ENCODE measurements around the gene ARSB. TPM values are rescaled to one million over a fixed set of nuclear protein-coding genes. Genes with fewer than 3 reads are reported as not detected.

The ARSB gene
- total RNA-seq, 1 donor = 32.7 TPM

DNA sequence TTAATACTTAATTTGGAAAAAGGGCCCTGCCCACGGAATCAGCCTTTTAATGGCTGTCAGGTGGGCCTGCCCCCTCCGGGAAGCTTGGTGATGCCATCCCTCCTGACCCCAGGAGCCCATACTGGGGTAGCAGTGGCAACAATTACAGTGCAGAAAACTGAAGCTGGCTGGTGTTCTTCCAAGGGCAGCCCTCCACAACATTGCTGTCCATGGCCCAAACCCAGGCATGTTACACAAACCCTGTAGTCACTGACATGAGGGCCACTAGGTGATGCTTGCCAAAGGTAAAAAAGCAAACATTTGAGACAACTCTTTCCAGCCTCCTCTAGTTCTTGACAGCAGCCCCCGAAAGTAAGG, 186.5 kb downstream of the ARSB start:
- peak; percentile 25 for DNase-seq (ENCODE audit: low read depth)
- H3K4me3 ChIP-seq (ENCODE audit: low read depth, low read length) = no peak overlapping the region
- TF ChIP-seq, protein P1, sequence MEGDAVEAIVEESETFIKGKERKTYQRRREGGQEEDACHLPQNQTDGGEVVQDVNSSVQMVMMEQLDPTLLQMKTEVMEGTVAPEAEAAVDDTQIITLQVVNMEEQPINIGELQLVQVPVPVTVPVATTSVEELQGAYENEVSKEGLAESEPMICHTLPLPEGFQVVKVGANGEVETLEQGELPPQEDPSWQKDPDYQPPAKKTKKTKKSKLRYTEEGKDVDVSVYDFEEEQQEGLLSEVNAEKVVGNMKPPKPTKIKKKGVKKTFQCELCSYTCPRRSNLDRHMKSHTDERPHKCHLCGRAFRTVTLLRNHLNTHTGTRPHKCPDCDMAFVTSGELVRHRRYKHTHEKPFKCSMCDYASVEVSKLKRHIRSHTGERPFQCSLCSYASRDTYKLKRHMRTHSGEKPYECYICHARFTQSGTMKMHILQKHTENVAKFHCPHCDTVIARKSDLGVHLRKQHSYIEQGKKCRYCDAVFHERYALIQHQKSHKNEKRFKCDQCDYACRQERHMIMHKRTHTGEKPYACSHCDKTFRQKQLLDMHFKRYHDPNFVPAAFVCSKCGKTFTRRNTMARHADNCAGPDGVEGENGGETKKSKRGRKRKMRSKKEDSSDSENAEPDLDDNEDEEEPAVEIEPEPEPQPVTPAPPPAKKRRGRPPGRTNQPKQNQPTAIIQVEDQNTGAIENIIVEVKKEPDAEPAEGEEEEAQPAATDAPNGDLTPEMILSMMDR (IDR thresholded peaks at IDR 0.05; ENCODE audit: insufficient read depth, low read length) = no peak

DNA sequence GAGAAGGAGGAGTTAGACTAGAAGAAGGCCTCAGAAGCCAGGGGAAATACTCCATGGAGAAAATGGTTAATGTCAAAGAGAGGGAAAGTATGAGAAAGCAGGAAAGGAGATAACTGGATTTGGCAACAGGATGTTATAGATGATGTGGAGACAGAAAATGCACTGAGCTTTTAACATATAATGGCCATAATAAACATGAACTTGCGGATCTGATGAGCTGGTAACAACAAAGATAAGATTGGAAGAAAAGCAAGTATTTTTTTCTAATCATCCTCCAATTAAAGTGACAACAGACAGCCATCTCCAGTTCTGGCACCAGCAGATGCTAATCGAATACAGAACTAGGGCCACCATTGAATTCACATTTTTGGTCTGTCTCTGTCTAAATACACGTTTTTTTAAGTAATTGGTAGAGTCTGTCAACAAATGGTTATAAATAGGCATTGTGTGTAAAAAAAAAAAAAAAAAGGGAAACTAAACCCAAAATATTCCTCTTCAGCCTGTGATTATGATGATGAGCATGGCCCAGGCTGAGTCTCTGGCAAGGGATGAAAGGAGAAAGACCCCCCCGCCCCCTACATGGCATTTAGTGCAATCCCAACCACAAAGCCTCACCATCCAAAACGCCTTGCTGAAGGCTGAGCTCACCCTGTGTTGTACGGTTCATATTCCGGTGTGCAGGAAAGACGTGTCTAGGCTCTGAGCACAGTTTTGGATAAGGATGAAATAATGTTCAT, 187.0 kb downstream of the ARSB start:
- no peak overlapping the region for H3K4me3 ChIP-seq (ENCODE audit: low read depth, low read length)
- TF ChIP-seq, protein P1 (IDR thresholded peaks at IDR 0.05; ENCODE audit: insufficient read depth, low read length) = no peak
- peak; percentile 67 for DNase-seq (ENCODE audit: low read depth)

DNA sequence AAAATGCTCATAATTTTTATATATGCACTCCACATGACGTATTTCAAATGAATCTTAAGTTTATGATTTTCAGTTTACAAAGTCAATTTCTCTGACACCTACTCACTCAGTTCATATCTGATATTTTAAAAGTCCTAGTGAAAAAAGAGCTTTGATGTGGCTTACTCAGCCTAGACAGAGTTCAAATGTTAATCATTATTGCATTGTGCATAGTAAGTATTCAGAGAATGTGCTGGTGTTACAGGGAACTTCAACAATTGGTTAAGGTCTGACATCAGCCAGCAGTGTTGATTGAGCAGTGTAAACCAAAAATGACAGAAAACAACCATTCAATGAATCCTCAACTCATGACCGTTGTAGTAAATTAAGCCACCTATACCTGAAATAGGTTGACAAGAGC, 189.4 kb downstream of the ARSB start:
- no peak overlapping the region for H3K4me3 ChIP-seq (ENCODE audit: low read depth, low read length)
- peak; percentile 33 for DNase-seq (ENCODE audit: low read depth)
- TF ChIP-seq, protein P1 (IDR thresholded peaks at IDR 0.05; ENCODE audit: insufficient read depth, low read length) = no peak

DNA sequence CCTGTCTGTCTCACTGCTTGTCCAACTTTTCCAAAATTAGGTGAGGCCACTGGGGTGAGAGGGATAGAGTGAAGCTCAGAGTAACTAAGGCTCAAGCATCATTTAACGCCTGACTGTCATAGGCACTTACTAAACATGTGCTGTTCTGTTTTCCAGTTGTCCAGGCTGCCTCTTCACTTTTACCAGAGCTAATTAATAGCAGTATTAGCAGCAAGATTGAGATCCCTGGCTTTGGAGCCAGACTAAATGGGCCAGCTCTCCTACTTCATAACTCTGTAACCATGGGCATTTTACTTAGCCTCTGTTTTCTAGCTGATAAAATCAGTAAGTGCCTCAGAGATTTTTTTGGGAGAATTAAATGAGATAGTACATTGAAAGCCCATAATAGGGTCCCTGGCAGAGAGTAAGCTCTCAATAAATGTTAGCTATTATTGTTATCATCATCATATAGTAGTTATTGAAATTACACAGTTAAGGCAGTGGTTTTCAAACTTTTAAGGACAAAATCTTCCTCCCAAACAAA, 190.4 kb downstream of the ARSB start:
- no peak overlapping the region for H3K4me3 ChIP-seq (ENCODE audit: low read depth, low read length)
- DNase-seq (ENCODE audit: low read depth) = no peak
- TF ChIP-seq, protein P1 (IDR thresholded peaks at IDR 0.05; ENCODE audit: insufficient read depth, low read length) = no peak

DNA sequence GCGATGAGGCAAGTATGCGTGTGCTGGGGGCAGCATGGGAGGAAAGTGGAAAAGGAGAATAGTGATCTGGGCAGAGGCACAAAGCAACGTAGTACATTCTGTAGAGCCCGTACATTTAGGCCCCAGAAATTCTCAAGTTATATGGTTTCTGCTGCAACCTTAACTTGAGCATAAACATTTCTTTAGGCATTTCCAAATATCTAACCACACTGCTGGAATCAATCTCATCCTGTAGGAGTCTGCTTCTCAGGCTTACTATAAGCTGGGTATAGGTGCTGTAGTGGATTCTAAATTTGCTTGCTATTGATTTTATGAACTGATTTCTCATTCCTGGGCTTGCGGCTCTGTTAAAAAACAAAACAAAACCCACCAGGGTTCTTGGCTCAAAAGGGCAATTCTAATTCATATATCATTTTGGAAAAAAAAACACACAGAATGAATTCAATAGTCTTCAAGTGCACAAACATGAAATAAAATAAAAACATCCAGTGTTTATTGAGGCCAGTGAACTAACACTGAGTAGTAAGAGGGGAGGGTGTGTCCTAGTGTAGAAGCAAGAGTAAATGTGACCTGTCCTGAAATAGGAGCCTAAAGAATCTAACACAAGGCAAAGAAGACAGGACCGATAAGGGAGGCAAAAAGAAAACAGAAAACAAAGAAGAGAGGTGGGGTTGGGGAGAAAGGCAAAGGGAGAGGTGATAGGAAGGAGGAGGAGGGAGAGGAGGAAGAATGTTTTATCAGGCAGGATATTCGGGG, 191.0 kb downstream of the ARSB start:
- no peak for DNase-seq (ENCODE audit: low read depth)
- TF ChIP-seq, protein P1 (IDR thresholded peaks at IDR 0.05; ENCODE audit: insufficient read depth, low read length) = no peak
- no peak overlapping the region for H3K4me3 ChIP-seq (ENCODE audit: low read depth, low read length)

DNA sequence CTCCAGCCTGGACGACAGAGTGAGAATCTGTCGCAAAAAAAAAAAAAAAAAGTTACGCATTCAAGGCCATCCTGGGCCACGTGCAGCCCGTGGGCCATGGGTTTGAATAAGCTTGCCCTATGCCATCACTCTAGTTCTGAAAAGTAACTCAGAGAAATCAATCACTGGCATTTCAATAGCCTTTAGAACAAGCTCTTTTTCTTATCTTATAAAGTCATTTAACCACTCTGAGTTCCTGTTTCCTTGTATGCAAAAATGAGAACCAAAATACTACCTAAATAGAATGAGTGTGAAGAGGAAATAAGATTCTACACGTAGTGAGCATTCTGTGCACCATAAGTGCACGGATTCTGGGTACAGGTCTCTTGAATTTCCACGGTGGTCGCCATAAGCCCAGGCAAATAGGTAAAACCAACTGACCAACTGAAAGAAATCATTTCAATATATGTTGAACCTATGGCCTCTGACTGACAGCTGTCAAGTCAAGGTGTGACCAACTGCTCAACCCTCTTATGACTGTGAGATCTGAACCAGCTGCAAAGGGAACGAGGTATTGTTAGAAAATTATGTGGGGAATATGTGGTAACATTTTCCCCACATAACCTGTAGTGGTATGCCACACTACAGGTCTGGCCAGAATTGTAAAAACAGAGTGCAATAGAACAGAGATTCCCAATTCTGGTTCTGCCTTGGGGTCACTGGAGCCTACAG, 192.6 kb downstream of the ARSB start:
- no peak overlapping the region for H3K4me3 ChIP-seq (ENCODE audit: low read depth, low read length)
- TF ChIP-seq, protein P1 (IDR thresholded peaks at IDR 0.05; ENCODE audit: insufficient read depth, low read length) = no peak
- no peak for DNase-seq (ENCODE audit: low read depth)
